Right atrium auricular region (tissue), 2 donors: ENCODE measurements around the gene MFSD11. TPM values are rescaled to one million over a fixed set of nuclear protein-coding genes. Genes with fewer than 3 reads are reported as not detected.

Experiments used
- DNase-seq: peaks from one replicate; pipeline ENCODE4 v3.0.0-alpha.2; 2019; ENCODE audit warnings: low spot score
- H3K27ac ChIP-seq, 2 donors: fragments of 200-600 bp; sonication (generic); 1 replicate in 1 of 2; 2 replicates in 1 of 2; pipeline ENCODE4 v1.5.1; 2016 to 2019
- H3K27me3 ChIP-seq, 2 donors: fragments of 200-600 bp; sonication (generic); one replicate each; pipeline versions ENCODE4 v1.5.1 to v1.6.0; 2017 to 2019
- H3K36me3 ChIP-seq: fragments of 200-600 bp; sonication (generic); one replicate; pipeline ENCODE4 v1.5.1; 2016
- H3K4me1 ChIP-seq, 2 donors: fragments of 200-600 bp; sonication (generic); one replicate each; pipeline versions ENCODE4 v1.5.1 to v1.6.0; 2017 to 2019
- H3K4me3 ChIP-seq, 2 donors: fragments of 200-600 bp; sonication (generic); 1 replicate in 1 of 2; 2 replicates in 1 of 2; pipeline ENCODE4 v1.5.1; 2017 to 2019; ENCODE audit warnings: mild to moderate bottlenecking in 1 of 2, moderate library complexity in 1 of 2
- H3K9me3 ChIP-seq, 2 donors: fragments of 200-600 bp; sonication (generic); one replicate each; pipeline ENCODE4 v1.5.1; 2019
- CTCF ChIP-seq, 2 donors: fragments of 200-600 bp; sonication (generic); IDR thresholded peaks; one replicate each; pipeline ENCODE4 v1.5.1; 2019; ENCODE audit warnings: antibody characterized with exemption in 2 of 2
- total RNA-seq, 2 donors: library from RNA; depleted of rRNA; stranded (reverse); fragments of >200 nt; gene quantifications; one replicate each; pipeline ENCODE4 v1.1.0, GENCODE V29; 2016

MFSD11 gene
- total RNA-seq, 2 donors from 2014 or later = 24.8 to 29.3 TPM

- Histone ChIP-seq H3K4me3 (no peak overlapping the region), H3K27ac (peak overlapping the region in 1 of 2 donors; percentile 31), H3K4me1 (peaks cover 0 to 17% of the 10 kb centered on the region in 2 donors), H3K9me3 (no peaks in the 10 kb centered on the region), H3K36me3 (peaks cover 27% of the 10 kb centered on the region), H3K27me3 (no peaks in the 10 kb centered on the region)
- no peak for TF ChIP-seq CTCF (IDR thresholded peaks at IDR 0.05)
- DNase-seq = no peak
These were observed 14.1 kb downstream of the MFSD11 start for GRCh38 chr17:76752006-76752405.

- Histone ChIP-seq H3K27me3 (no peaks in the 10 kb centered on the region), H3K27ac (peak overlapping the region in 1 of 2 donors; percentile 31), H3K9me3 (no peaks in the 10 kb centered on the region), H3K4me1 (peaks cover 0 to 4% of the 10 kb centered on the region in 2 donors), H3K36me3 (peaks cover 30% of the 10 kb centered on the region), H3K4me3 (no peak overlapping the region)
- TF ChIP-seq CTCF (IDR thresholded peaks at IDR 0.05) = no peak
- no peak for DNase-seq
These were observed 15.4 kb downstream of the MFSD11 start for GRCh38 chr17:76753061-76753961.

GRCh38 chr17:76755285-76755684, 17.4 kb downstream of the MFSD11 start:
- Histone ChIP-seq H3K27me3 (no peaks in the 10 kb centered on the region), H3K4me1 (no peaks in the 10 kb centered on the region), H3K27ac (no peak overlapping the region), H3K9me3 (no peaks in the 10 kb centered on the region), H3K36me3 (peaks cover 31% of the 10 kb centered on the region), H3K4me3 (no peak overlapping the region)
- no peak for DNase-seq
- no peak for TF ChIP-seq CTCF (IDR thresholded peaks at IDR 0.05)

- no peak for DNase-seq
- H3K27me3 ChIP-seq = no peaks in the 10 kb centered on the region
- no peaks in the 10 kb centered on the region for H3K9me3 ChIP-seq
- H3K27ac ChIP-seq = no peak overlapping the region
- TF ChIP-seq CTCF (IDR thresholded peaks at IDR 0.05) = no peak
- no peaks in the 10 kb centered on the region for H3K4me1 ChIP-seq
- H3K4me3 ChIP-seq = no peak overlapping the region
- H3K36me3 ChIP-seq = peaks cover 35% of the 10 kb centered on the region
These were observed 19.3 kb downstream of the MFSD11 start for GRCh38 chr17:76757256-76757655.

DNA sequence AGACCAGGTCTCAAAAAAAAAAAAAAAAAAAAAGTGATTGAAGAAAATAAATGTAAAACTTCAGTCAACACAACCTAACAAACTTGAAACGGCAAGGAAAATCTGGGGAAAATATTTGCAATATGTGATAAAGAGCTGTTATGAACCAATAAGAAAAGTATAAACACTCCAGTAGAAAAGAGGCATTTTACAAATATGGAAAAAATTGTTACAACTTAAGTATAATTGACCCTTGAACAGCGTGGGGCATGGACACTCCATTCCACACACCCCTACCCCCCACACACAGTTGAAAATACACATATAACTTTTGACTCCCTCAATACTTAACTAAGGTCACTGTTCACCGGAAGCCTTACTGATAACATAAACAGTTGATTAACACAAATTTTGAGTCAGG, 20.7 kb downstream of the MFSD11 start:
- DNase-seq = no peak
- Histone ChIP-seq H3K4me3 (no peak overlapping the region), H3K4me1 (no peaks in the 10 kb centered on the region), H3K36me3 (peaks cover 35% of the 10 kb centered on the region), H3K9me3 (no peaks in the 10 kb centered on the region), H3K27ac (no peak overlapping the region), H3K27me3 (no peaks in the 10 kb centered on the region)
- TF ChIP-seq CTCF (IDR thresholded peaks at IDR 0.05) = no peak
